Measurements from ENCODE around the gene TMEM120B.

GRCh38 chr12:121733849-121734248 is 21.3 kb downstream of the TMEM120B start:
- TF ChIP-seq CTCF (conservative IDR thresholded peaks at IDR 0.05; ENCODE audit: low read length) (no peak), EZH2phosphoT487 (IDR thresholded peaks at IDR 0.05; ENCODE audit: borderline replicate concordance) (no peak)
